Skeletal muscle tissue (tissue), 4 donors: Measurements from ENCODE around the gene ATP10A. TPM values are rescaled to one million over a fixed set of nuclear protein-coding genes. Genes with fewer than 3 reads are reported as not detected.
A peak's percentile ranks its signal among the peaks of the same experiment; 100 is the strongest.

Source experiments
- H3K27ac ChIP-seq: one replicate; pipeline ENCODE4 v1.7.0; 2013; ENCODE audit warnings: mild to moderate bottlenecking, low read depth, low read length, inconsistent platforms
- H3K27me3 ChIP-seq, 3 donors: one replicate each; pipeline ENCODE4 v1.7.0; 2013; ENCODE audit warnings: low read length in 3 of 3; ENCODE audit not compliant: control insufficient read depth in 3 of 3, insufficient read depth in 3 of 3
- H3K36me3 ChIP-seq, 3 donors: one replicate each; pipeline ENCODE4 v1.7.0; 2013; ENCODE audit warnings: low read length in 3 of 3; ENCODE audit not compliant: control insufficient read depth in 3 of 3, insufficient read depth in 3 of 3
- H3K4me1 ChIP-seq, 3 donors: one replicate each; pipeline ENCODE4 v1.7.0; 2013; ENCODE audit warnings: low read length in 3 of 3, mild to moderate bottlenecking in 3 of 3; ENCODE audit not compliant: control insufficient read depth in 3 of 3, insufficient read depth in 3 of 3
- H3K4me3 ChIP-seq, 3 donors: one replicate each; pipeline ENCODE4 v1.7.0; 2013; ENCODE audit warnings: low read length in 3 of 3
- H3K9ac ChIP-seq, 3 donors: one replicate each; pipeline ENCODE4 v1.7.0; 2013; ENCODE audit warnings: low read length in 3 of 3, mild to moderate bottlenecking in 3 of 3, moderate library complexity in 2 of 3, low read depth in 1 of 3
- H3K9me3 ChIP-seq, 3 donors: one replicate each; pipeline ENCODE4 v1.7.0; 2013; ENCODE audit warnings: low read length in 3 of 3; ENCODE audit not compliant: control insufficient read depth in 3 of 3
- total RNA-seq: library from RNA; depleted of rRNA; stranded (reverse); fragments of >200 nt; gene quantifications from one replicate; pipeline ENCODE4 v1.2.3, GENCODE V29; 2014
- donor health status: Osteomylitis.

ATP10A gene
- total RNA-seq, 1 donor from 2014 or later = 7.8 TPM

DNA sequence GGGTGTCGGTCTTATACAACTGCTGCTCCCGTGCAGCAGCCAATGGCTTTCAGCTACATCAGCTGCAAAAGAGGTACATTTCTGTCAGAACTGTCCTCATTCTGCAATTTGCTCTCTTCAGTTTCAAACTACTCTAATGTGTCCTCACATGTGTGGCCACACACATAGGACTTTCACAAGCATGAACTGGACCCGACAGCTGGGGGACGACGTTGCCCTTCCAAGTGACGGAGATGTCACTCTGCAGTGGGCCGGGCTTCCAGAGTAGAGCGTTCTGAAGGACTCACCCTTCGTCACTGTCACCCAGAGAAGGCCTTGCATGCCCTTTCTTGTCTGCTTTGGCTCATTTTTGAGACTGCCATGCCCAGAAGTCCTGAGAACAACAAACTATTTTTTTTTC lies 189.8 kb downstream of the ATP10A start:
- Histone ChIP-seq H3K4me1 (peaks cover 55 to 77% (median 60%) of the 10 kb centered on the region in 3 donors), H3K27me3 (no peaks in the 10 kb centered on the region), H3K27ac (no peak overlapping the region), H3K9ac (no peak overlapping the region), H3K4me3 (no peak overlapping the region), H3K9me3 (no peaks in the 10 kb centered on the region), H3K36me3 (no peaks in the 10 kb centered on the region)

DNA sequence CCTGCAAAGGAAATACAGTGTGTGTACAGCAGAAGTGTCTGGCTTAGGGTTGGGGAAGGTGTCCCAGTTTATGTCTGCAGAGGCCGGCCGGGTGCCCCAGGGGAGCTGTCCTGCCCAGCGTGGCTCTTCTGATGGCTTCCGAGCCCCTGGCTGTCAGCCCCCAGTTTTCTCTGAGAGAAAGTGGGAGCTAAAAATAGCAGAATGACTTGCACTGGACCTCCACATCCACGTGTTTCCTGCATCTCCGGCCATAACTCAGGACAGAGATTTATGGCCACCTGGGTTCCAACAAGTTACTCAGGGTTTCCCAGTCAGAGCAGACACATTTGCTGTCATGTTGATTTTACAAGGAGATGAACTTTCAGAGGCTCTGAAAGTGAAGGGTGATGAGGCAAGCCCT lies 192.0 kb downstream of the ATP10A start:
- peak overlapping the region; percentile 94 for H3K27ac ChIP-seq
- peaks cover 51 to 64% (median 56%) of the 10 kb centered on the region in 3 donors for H3K4me1 ChIP-seq

DNA sequence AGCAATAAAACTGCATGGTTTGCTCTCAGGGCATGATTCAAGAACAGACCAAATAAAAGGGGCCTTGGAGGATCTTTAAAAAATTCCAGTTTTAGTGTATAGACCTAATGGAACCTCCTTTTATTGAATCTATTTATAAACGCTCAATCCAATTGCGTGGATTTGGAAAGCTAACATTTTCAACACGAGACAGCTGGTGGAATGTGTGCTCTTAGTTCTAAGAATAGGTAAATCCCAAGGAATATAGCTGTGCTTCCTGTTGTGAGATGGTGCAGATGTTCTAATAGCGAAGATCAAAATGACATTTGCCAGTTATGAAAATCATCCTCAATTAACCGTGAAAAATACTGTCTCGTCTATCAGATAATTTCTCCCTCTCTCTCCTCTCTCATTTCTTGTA lies 192.5 kb downstream of the ATP10A start:
- no peaks in the 10 kb centered on the region for H3K36me3 ChIP-seq
- peak overlapping the region; percentile 42 to 60 (median 46) for H3K4me3 ChIP-seq
- peak overlapping the region; percentile 65 to 74 (median 71) for H3K9ac ChIP-seq
- no peaks in the 10 kb centered on the region for H3K27me3 ChIP-seq
- no peaks in the 10 kb centered on the region for H3K9me3 ChIP-seq
- peaks cover 48 to 60% (median 56%) of the 10 kb centered on the region in 3 donors for H3K4me1 ChIP-seq
- H3K27ac ChIP-seq = peak overlapping the region; percentile 94

More for the DNA sequence above, 192.0 kb downstream of the ATP10A start:
- Histone ChIP-seq H3K4me3 (peak overlapping the region; percentile 42 to 52 (median 46)), H3K9me3 (no peaks in the 10 kb centered on the region), H3K27me3 (no peaks in the 10 kb centered on the region), H3K9ac (peak overlapping the region; percentile 65 to 74 (median 71)), H3K36me3 (no peaks in the 10 kb centered on the region)

DNA sequence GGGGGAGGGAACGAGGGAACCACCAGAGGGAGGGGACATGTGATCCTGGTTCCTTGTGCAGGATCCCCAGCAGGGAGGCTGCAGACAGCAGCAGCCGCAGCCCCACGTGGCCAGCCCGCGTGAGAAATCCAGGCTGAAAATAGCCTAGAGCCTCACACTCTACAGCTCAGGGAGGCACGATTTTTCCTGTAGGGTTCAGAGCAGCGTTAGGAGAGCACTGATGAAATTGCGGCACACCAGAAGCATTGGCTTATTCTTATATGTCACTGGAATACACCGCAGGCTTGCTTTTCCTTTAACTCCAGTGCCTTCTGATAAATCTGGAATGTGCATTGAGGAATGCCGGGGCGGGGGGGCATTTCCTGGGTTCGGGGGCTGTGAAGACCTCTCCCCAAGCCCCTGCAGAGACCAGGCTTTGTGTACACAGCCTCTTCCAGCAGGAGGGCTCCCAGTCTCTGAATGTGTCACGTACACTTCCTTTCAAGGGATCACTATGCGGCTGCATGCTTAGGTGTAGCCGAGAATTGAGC lies 193.0 kb downstream of the ATP10A start:
- H3K4me1 ChIP-seq = peaks cover 42 to 55% (median 51%) of the 10 kb centered on the region in 3 donors
- H3K27me3 ChIP-seq = no peaks in the 10 kb centered on the region
- no peaks in the 10 kb centered on the region for H3K36me3 ChIP-seq
- no peaks in the 10 kb centered on the region for H3K9me3 ChIP-seq
- peak overlapping the region; percentile 14 to 60 (median 42) for H3K4me3 ChIP-seq
- H3K9ac ChIP-seq = peak overlapping the region; percentile 43 to 74 (median 71)
- H3K27ac ChIP-seq = peak overlapping the region; percentile 94

DNA sequence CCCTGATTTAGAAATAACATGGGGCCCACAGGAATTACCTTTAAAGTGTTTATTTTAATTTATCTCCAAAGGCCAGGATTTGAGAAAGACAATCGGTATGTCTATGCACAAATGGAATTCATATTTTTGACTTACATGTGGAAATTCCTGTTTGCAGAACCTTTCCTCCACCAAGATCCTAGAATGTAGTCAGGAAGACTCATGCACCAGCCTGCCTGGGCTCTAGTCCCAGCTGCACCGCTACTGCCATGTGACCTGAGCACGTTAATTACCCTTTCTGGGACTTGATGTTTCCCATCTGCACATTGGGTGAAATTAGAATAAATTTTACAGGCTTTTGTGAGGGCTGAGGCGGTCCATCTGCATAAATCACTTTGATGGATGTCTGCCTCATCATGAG lies 194.2 kb downstream of the ATP10A start:
- no peaks in the 10 kb centered on the region for H3K36me3 ChIP-seq
- no peak overlapping the region for H3K4me3 ChIP-seq
- H3K27me3 ChIP-seq = no peaks in the 10 kb centered on the region
- H3K9me3 ChIP-seq = no peaks in the 10 kb centered on the region
- H3K27ac ChIP-seq = no peak overlapping the region
- H3K4me1 ChIP-seq = peaks cover 31 to 45% (median 41%) of the 10 kb centered on the region in 3 donors
- no peak overlapping the region for H3K9ac ChIP-seq

DNA sequence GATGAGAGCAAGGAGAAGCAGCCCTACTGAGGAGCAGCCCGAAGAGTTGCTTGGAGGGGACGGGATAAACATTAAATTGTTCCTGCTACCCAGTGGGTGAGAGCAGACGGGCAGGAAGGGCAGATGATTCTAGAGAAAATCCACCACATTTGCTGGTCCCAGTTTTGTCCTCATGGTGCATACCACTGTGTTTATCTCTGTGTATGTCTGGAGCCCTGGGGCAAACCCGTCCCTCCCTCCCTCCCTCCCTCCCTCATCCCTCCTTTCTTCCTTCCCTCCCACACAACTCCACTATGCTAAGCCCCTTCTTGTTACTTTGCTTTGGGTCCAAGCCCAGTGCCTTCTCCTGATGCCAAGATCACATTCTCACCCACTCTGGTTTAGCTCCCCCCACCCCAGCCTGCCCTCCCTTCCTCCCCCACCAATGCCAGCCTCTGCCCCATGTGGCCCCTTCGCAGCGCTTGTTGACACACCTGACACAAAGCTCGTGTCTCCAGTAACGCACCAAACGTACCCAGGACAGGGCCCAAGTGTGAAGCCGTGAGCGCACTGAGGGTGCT lies 194.8 kb downstream of the ATP10A start:
- no peaks in the 10 kb centered on the region for H3K27me3 ChIP-seq

DNA sequence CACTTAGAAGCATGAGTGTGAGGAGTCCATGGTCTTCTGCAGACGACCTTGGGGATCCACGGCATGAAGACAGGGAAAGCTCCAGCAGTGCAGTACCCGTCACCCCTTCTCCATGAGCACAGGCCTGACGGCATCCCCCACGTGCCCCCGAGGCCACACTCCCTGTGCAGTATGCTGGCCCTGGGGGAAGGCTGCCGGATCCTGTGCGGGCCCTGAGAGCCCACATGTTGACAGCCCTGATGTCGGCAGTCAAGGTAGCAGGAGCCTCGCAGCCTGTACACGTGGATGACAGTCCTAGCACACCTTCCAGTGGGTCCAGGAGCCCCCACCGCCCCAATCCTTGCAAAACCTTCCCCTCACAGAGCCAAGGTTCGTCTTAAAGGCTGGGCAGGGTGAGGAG lies 195.3 kb downstream of the ATP10A start:
- Histone ChIP-seq H3K4me1 (peaks cover 24 to 34% (median 31%) of the 10 kb centered on the region in 3 donors), H3K27me3 (no peaks in the 10 kb centered on the region), H3K9me3 (no peaks in the 10 kb centered on the region), H3K27ac (no peak overlapping the region), H3K36me3 (no peaks in the 10 kb centered on the region), H3K9ac (no peak overlapping the region), H3K4me3 (no peak overlapping the region)

More for the DNA sequence above, 194.8 kb downstream of the ATP10A start:
- Histone ChIP-seq H3K9ac (no peak overlapping the region), H3K9me3 (no peaks in the 10 kb centered on the region), H3K4me3 (no peak overlapping the region), H3K27ac (no peak overlapping the region), H3K36me3 (no peaks in the 10 kb centered on the region), H3K4me1 (peaks cover 26 to 39% (median 35%) of the 10 kb centered on the region in 3 donors)

DNA sequence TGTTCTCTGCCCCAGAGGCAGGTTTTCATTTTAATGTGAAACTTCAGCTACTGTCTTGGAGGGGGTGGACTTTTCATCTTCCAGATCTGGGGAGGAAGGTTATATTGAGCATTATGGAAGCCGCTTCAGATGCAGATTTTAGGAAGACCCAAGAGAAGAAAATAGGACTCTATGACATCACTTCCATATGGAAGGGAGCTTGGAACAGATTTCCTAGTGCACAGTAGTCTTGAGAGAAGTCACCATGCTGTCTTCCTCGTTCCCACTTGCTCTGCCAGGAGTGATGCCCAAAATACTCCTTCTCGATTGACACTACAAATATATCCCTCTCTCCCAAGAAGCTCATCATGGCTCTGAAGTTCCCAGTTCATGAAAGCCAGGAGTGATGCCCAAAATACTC lies 197.2 kb downstream of the ATP10A start:
- Histone ChIP-seq H3K4me3 (no peak overlapping the region), H3K27ac (no peak overlapping the region), H3K36me3 (no peaks in the 10 kb centered on the region), H3K4me1 (peaks cover 14 to 17% (median 15%) of the 10 kb centered on the region in 3 donors), H3K27me3 (no peaks in the 10 kb centered on the region), H3K9ac (no peak overlapping the region), H3K9me3 (no peaks in the 10 kb centered on the region)

DNA sequence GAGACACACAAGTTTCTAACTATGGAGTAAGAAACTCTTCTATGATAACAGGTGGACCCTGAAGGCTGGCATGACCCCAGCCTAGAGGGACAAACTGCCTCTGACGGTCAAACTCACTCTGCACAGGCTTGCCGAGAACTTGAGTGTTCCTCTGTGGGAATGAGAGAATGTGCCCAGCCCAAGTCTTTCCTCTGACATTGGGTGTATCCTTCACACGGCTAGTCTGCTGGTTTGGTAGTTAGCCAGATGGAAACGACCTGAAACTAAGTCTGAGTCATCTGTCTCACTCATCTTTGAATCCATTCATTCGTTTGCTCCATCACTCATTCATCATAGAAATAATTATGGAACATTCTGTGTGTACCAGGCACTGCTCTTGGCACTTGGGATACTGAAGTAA lies 198.4 kb downstream of the ATP10A start:
- Histone ChIP-seq H3K9ac (no peak overlapping the region), H3K4me1 (peaks cover 4 to 6% (median 4%) of the 10 kb centered on the region in 3 donors), H3K4me3 (no peak overlapping the region), H3K36me3 (no peaks in the 10 kb centered on the region), H3K27ac (no peak overlapping the region), H3K9me3 (no peaks in the 10 kb centered on the region), H3K27me3 (no peaks in the 10 kb centered on the region)

DNA sequence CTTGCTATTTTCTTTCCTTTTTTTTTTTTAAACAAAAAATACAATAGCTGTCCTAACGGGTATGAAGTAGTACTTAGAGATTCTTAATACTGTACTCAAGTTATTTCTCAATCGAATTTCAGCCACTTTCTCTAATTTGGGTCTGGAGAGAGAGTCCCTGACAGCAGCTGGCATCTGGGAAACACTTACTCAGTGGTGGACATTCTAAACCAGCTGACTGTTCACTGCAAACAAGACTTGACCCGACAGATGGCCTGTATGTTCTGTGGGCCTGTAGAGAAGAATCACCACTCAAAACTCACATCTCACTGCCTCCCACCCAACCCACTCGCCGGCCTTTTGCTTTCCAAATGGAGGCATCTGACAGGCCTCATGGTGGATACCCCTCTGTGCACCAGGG lies 199.6 kb downstream of the ATP10A start:
- no peaks in the 10 kb centered on the region for H3K9me3 ChIP-seq
- no peaks in the 10 kb centered on the region for H3K4me1 ChIP-seq
- H3K27me3 ChIP-seq = peaks cover 0 to under 1% (median 0%) of the 10 kb centered on the region in 3 donors
- H3K36me3 ChIP-seq = no peaks in the 10 kb centered on the region
- no peak overlapping the region for H3K4me3 ChIP-seq
- H3K9ac ChIP-seq = no peak overlapping the region
- no peak overlapping the region for H3K27ac ChIP-seq
